Measurements from ENCODE around the gene CCNB2. TPM values are rescaled to one million over a fixed set of nuclear protein-coding genes. Genes with fewer than 3 reads are reported as not detected.

The CCNB2 gene
- total and polyA plus RNA-seq, 2 of the 8 experiments (the other 6 are each of a cell fraction or from before 2014, with no cell fraction given): 70.7 to 92.1 TPM

DNA sequence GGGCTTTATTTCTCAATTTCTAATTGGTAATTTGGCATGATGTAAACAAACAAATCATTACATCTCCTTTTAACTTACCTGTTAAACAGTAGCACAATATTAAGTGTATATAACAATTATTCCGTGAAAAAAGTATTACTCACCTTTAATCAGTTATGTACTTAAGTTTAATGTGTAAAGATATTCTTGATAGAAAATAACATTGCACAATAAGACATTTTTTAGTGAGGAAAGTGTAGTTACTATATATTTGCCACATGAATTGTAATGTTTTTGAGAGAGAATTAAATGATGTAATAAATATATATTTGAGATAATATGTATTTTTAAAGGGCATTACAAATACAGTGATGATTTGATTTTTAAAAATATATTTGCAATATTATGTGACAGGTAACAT is 10.9 kb upstream of the CCNB2 start:
- H3K23ac ChIP-seq (ENCODE audit: insufficient read length): no peak overlapping the region
- H3K4me3 ChIP-seq (ENCODE audit: extremely low read depth in 1 of 4, insufficient read depth in 2 of 4, low read depth in 3 of 4, low read length in 4 of 4): no peak overlapping the region
- H3K9ac ChIP-seq (replicated peaks in 1 of 4; ENCODE audit: extremely low read depth in 1 of 4, low read depth in 3 of 4, low read length in 3 of 4): no peak overlapping the region
- ChIA-PET CTCF (ENCODE audit: partially characterized antibody) (no interaction called here), POLR2A (ENCODE audit: partially characterized antibody) (interaction anchor here (0.5 to 1.3 kb wide), 2 partner anchors 13 to 23 kb away, joined by 3 read pairs; no protein-coding TSS in a partner anchor)
- peaks cover 0 to 63% (median 23%) of the 10 kb centered on the region in 4 experiments; a peak in 6 of 8 replicates for H3K36me3 ChIP-seq (ENCODE audit: control insufficient read depth in 2 of 4, insufficient read depth in 4 of 4, low read length in 3 of 4)
- H3K27me3 ChIP-seq (replicated peaks in 1 of 4; ENCODE audit: control insufficient read depth in 3 of 4, extremely low read depth in 1 of 4, insufficient read depth in 3 of 4, low read length in 3 of 4): no peaks in the 10 kb centered on the region
- H2AFZ ChIP-seq (ENCODE audit: low read length): no peak overlapping the region
- H3K9me3 ChIP-seq (ENCODE audit: insufficient read depth in 2 of 2, low read depth in 1 of 2, low read length in 1 of 2): no peaks in the 10 kb centered on the region
- no peak overlapping the region for H2BK5ac ChIP-seq (ENCODE audit: low read depth, low read length)
- no peak overlapping the region for H2BK15ac ChIP-seq (ENCODE audit: low read length)
- H3K27ac ChIP-seq (ENCODE audit: low read depth, low read length): no peak overlapping the region
- no peak overlapping the region for H3K56ac ChIP-seq (replicated peaks; ENCODE audit: insufficient read length, low read depth, low read length)
- H2BK20ac ChIP-seq (ENCODE audit: low read length): no peak overlapping the region
- H3K14ac ChIP-seq (ENCODE audit: insufficient read length): no peak overlapping the region
- H2BK120ac ChIP-seq (replicated peaks; ENCODE audit: low read depth, low read length): no peak overlapping the region
- H4K91ac ChIP-seq (replicated peaks; ENCODE audit: insufficient read length, low read length): no peak overlapping the region
- no peak overlapping the region for H4K8ac ChIP-seq (ENCODE audit: extremely low read depth, insufficient read depth, low read length)
- H3K18ac ChIP-seq (ENCODE audit: extremely low read depth, low read length): no peak overlapping the region
- no peak overlapping the region for H2AK5ac ChIP-seq (ENCODE audit: low read depth, low read length)
- H3K23me2 ChIP-seq (ENCODE audit: low read depth, low read length): no peaks in the 10 kb centered on the region
- FAIRE-seq (no peak), DNase-seq (ENCODE audit: low read depth in 1 of 2, low spot score in 2 of 2) (no peak)
- H3K79me1 ChIP-seq (ENCODE audit: low read depth, low read length): no peaks in the 10 kb centered on the region
- WGBS, 2 experiments (ENCODE audit: extremely low coverage in 1 of 2, insufficient coverage in 1 of 2, insufficient read length in 1 of 2, insufficient replicate concordance in 2 of 2, low coverage in 1 of 2, low lambda C conversion rate in 2 of 2, missing lambda C conversion rate in 1 of 2): 94% methylated on average over 1 of the region's 1 CpG; no CpG with 5 or more reads in 1 of the 2 experiments
- no peak overlapping the region for H3K4me2 ChIP-seq (ENCODE audit: insufficient read depth in 1 of 2, low read depth in 2 of 2, low read length in 2 of 2)
- no peaks in the 10 kb centered on the region for H3K79me2 ChIP-seq (ENCODE audit: control insufficient read depth in 1 of 2, insufficient read depth in 2 of 2, low read length in 2 of 2)
- no peaks in the 10 kb centered on the region for H3K4me1 ChIP-seq (replicated peaks in 1 of 4; ENCODE audit: control insufficient read depth in 3 of 4, insufficient read depth in 4 of 4, low read length in 3 of 4)
- H4K20me1 ChIP-seq (replicated peaks in 1 of 2; ENCODE audit: control insufficient read depth in 1 of 2, insufficient read depth in 2 of 2, low read length in 2 of 2): peaks cover 0 to 2% of the 10 kb centered on the region in 2 experiments
- H4K5ac ChIP-seq (ENCODE audit: insufficient read length, low read depth, low read length): no peak overlapping the region
- H2BK12ac ChIP-seq (ENCODE audit: low read depth, low read length): no peak overlapping the region
- H3K4ac ChIP-seq (replicated peaks; ENCODE audit: insufficient read length, low read depth, low read length): no peak overlapping the region
- no peak for TF ChIP-seq TBP (IDR thresholded peaks at IDR 0.05; ENCODE audit: low read depth, low read length)
- TF ChIP-seq, protein P1, sequence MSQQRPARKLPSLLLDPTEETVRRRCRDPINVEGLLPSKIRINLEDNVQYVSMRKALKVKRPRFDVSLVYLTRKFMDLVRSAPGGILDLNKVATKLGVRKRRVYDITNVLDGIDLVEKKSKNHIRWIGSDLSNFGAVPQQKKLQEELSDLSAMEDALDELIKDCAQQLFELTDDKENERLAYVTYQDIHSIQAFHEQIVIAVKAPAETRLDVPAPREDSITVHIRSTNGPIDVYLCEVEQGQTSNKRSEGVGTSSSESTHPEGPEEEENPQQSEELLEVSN (IDR thresholded peaks at IDR 0.05): no peak
- no peak for TF ChIP-seq BACH1 (IDR thresholded peaks at IDR 0.05; ENCODE audit: low read length)
- TF ChIP-seq, protein P2, sequence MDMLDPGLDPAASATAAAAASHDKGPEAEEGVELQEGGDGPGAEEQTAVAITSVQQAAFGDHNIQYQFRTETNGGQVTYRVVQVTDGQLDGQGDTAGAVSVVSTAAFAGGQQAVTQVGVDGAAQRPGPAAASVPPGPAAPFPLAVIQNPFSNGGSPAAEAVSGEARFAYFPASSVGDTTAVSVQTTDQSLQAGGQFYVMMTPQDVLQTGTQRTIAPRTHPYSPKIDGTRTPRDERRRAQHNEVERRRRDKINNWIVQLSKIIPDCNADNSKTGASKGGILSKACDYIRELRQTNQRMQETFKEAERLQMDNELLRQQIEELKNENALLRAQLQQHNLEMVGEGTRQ (IDR thresholded peaks at IDR 0.05; ENCODE audit: low read length): no peak
- TF ChIP-seq GTF2F1 (IDR thresholded peaks at IDR 0.05; ENCODE audit: borderline replicate concordance, low read depth, low read length): no peak
- TF ChIP-seq, protein P3, sequence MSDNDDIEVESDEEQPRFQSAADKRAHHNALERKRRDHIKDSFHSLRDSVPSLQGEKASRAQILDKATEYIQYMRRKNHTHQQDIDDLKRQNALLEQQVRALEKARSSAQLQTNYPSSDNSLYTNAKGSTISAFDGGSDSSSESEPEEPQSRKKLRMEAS (IDR thresholded peaks at IDR 0.05): no peak
- TF ChIP-seq GABPA (IDR thresholded peaks at IDR 0.05; ENCODE audit: borderline replicate concordance, insufficient read depth, low read length): no peak
- TF ChIP-seq, protein P4, sequence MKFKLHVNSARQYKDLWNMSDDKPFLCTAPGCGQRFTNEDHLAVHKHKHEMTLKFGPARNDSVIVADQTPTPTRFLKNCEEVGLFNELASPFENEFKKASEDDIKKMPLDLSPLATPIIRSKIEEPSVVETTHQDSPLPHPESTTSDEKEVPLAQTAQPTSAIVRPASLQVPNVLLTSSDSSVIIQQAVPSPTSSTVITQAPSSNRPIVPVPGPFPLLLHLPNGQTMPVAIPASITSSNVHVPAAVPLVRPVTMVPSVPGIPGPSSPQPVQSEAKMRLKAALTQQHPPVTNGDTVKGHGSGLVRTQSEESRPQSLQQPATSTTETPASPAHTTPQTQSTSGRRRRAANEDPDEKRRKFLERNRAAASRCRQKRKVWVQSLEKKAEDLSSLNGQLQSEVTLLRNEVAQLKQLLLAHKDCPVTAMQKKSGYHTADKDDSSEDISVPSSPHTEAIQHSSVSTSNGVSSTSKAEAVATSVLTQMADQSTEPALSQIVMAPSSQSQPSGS (IDR thresholded peaks at IDR 0.05; ENCODE audit: low read length): no peak
- no peak for TF ChIP-seq SIX5 (IDR thresholded peaks at IDR 0.05; ENCODE audit: low read depth, low read length)
- no peak for TF ChIP-seq BRCA1 (IDR thresholded peaks at IDR 0.05; ENCODE audit: low read depth, low read length)
- TF ChIP-seq TAF7 (optimal IDR thresholded peaks at IDR 0.05; ENCODE audit: borderline replicate concordance, low read depth, low read length): no peak
